Caco-2 (cell line): ENCODE measurements around the gene CEP350. TPM values are rescaled to one million over a fixed set of nuclear protein-coding genes. Genes with fewer than 3 reads are reported as not detected.

Experiments used
- BruUV-seq: library from RNA; stranded (reverse); fragments of 400-500 nt; replicated peaks from 2 replicates; lab custom pipeline; 2021; lab: Mats Ljungman, UMichigan
- CTCF ChIA-PET: fragments of 300-600 bp; sonication (Branson Sonifier 250); formaldehyde crosslinking; loops from one replicate; lab custom pipeline; 2022; ENCODE audit warnings: antibody characterized with exemption; lab: Charles Lee
- POLR2A ChIA-PET: fragments of 300-600 bp; sonication (Branson Sonifier 250); formaldehyde crosslinking; loops from one replicate; lab custom pipeline; 2022; ENCODE audit warnings: antibody characterized with exemption; lab: Charles Lee
- DNase-seq, 2 experiments: peaks; one replicate each; pipeline versions ENCODE4 v3.0.0 to v3.0.0-alpha.2; 2020 to 2022
- H3K27me3 ChIP-seq: replicated peaks from 2 replicates; pipeline ENCODE4 v1.6.0; 2011; ENCODE audit warnings: low read length; ENCODE audit not compliant: control insufficient read depth, insufficient read depth
- H3K36me3 ChIP-seq: 2 replicates; pipeline ENCODE4 v1.5.1; 2011; ENCODE audit warnings: low read length; ENCODE audit not compliant: control insufficient read depth, insufficient read depth
- H3K4me1 ChIP-seq: fragments of 250-450 bp; sonication (Bioruptor Pico); 2 replicates; pipeline ENCODE4 v1.5.1; 2020; ENCODE audit warnings: mild to moderate bottlenecking
- H3K4me3 ChIP-seq: 2 replicates; pipeline ENCODE4 v1.5.1; 2011; ENCODE audit warnings: low read depth, mild to moderate bottlenecking, control low read depth, low read length
- H3K9me3 ChIP-seq: fragments of 250-450 bp; sonication (Bioruptor Pico); 2 replicates; pipeline ENCODE4 v1.5.1; 2020; ENCODE audit warnings: mild to moderate bottlenecking, moderate library complexity
- H3K27ac Mint-ChIP-seq: one replicate; pipeline ENCODE4 v1.8.0; 2022; ENCODE audit warnings: mixed read lengths; ENCODE audit not compliant: unreplicated experiment
- H3K27me3 Mint-ChIP-seq: one replicate; pipeline ENCODE4 v1.8.0; 2022; ENCODE audit warnings: mixed read lengths; ENCODE audit not compliant: insufficient read depth, unreplicated experiment
- H3K36me3 Mint-ChIP-seq: one replicate; pipeline ENCODE4 v1.8.0; 2022; ENCODE audit warnings: mild to moderate bottlenecking, mixed read lengths; ENCODE audit not compliant: insufficient read depth, unreplicated experiment
- H3K4me1 Mint-ChIP-seq: one replicate; pipeline ENCODE4 v1.8.0; 2022; ENCODE audit warnings: low read depth, mixed read lengths; ENCODE audit not compliant: unreplicated experiment
- H3K4me3 Mint-ChIP-seq: one replicate; pipeline ENCODE4 v1.8.0; 2022; ENCODE audit warnings: mild to moderate bottlenecking, moderate library complexity, mixed read lengths; ENCODE audit not compliant: unreplicated experiment
- H3K9me3 Mint-ChIP-seq: one replicate; pipeline ENCODE4 v1.8.0; 2022; ENCODE audit warnings: mixed read lengths; ENCODE audit not compliant: unreplicated experiment
- CTCF ChIP-seq, 2 experiments: fragments of 200-600 bp in 1 of 2; IDR thresholded peaks; 1 replicate in 1 of 2; 2 replicates in 1 of 2; pipeline versions ENCODE4 v1.5.1 to v1.8.0; 2011 to 2022; ENCODE audit warnings: antibody characterized with exemption in 1 of 2, control low read depth in 1 of 2, inconsistent platforms in 1 of 2, low read depth in 1 of 2, low read length in 1 of 2, mild to moderate bottlenecking in 1 of 2, moderate library complexity in 1 of 2; ENCODE audit not compliant: insufficient read depth in 1 of 2, severe bottlenecking in 1 of 2, unreplicated experiment in 1 of 2
- intact Hi-C: fragments of 100-400 bp; cut with micrococcal nuclease; formaldehyde crosslinking; loops from one replicate; pipeline ENCODE4 v1.10.0; 2022; ENCODE audit not compliant: unreplicated experiment
- total RNA-seq: library from RNA; stranded (reverse); gene quantifications from 2 replicates; pipeline ENCODE4 v1.2.3, GENCODE V29; 2022

The CEP350 gene
- total RNA-seq, 1 experiment from 2014 or later, result 43.5 TPM

GRCh38 chr1:180043785-180044184, 89.2 kb downstream of the CEP350 start:
- H3K4me1 Mint-ChIP-seq, result peaks cover 14% of the 10 kb centered on the region
- H3K4me1 ChIP-seq, result no peaks in the 10 kb centered on the region
- intact Hi-C loops, result no loop called here
- H3K36me3 ChIP-seq, result peaks cover 1% of the 10 kb centered on the region; the same call in 1 of the 2 replicates
- no peaks in the 10 kb centered on the region for H3K9me3 ChIP-seq
- no peak overlapping the region for H3K4me3 ChIP-seq
- H3K9me3 Mint-ChIP-seq, result no peaks in the 10 kb centered on the region
- CTCF ChIA-PET, result no interaction called here
- H3K36me3 Mint-ChIP-seq, result peaks cover 53% of the 10 kb centered on the region
- POLR2A ChIA-PET, result no interaction called here
- no peak for TF ChIP-seq CTCF (IDR thresholded peaks at IDR 0.05; ENCODE audit: insufficient read depth in 1 of 2, low read depth in 1 of 2, low read length in 1 of 2, severe bottlenecking in 1 of 2, unreplicated experiment in 1 of 2)
- no peaks in the 10 kb centered on the region for H3K27me3 Mint-ChIP-seq
- DNase-seq, result no peak
- no peak overlapping the region for H3K4me3 Mint-ChIP-seq
- H3K27me3 ChIP-seq, result no peaks in the 10 kb centered on the region
- H3K27ac Mint-ChIP-seq, result no peak overlapping the region
- no TSS peak for BruUV-seq

GRCh38 chr1:180046674-180047073, 92.1 kb downstream of the CEP350 start:
- peaks cover 1% of the 10 kb centered on the region; the same call in 1 of the 2 replicates for H3K36me3 ChIP-seq
- ChIA-PET CTCF (no interaction called here), POLR2A (no interaction called here)
- intact Hi-C loops, result no loop called here
- no peaks in the 10 kb centered on the region for H3K27me3 ChIP-seq
- no peak for DNase-seq
- Mint-ChIP-seq H3K36me3 (peaks cover 71% of the 10 kb centered on the region), H3K9me3 (no peaks in the 10 kb centered on the region), H3K4me3 (no peak overlapping the region), H3K4me1 (peaks cover 14% of the 10 kb centered on the region), H3K27me3 (no peaks in the 10 kb centered on the region), H3K27ac (no peak overlapping the region)
- no peak for TF ChIP-seq CTCF (IDR thresholded peaks at IDR 0.05; ENCODE audit: insufficient read depth in 1 of 2, low read depth in 1 of 2, low read length in 1 of 2, severe bottlenecking in 1 of 2, unreplicated experiment in 1 of 2)
- BruUV-seq, result no TSS peak
- H3K4me1 ChIP-seq, result no peaks in the 10 kb centered on the region
- no peaks in the 10 kb centered on the region for H3K9me3 ChIP-seq
- no peak overlapping the region for H3K4me3 ChIP-seq

DNA sequence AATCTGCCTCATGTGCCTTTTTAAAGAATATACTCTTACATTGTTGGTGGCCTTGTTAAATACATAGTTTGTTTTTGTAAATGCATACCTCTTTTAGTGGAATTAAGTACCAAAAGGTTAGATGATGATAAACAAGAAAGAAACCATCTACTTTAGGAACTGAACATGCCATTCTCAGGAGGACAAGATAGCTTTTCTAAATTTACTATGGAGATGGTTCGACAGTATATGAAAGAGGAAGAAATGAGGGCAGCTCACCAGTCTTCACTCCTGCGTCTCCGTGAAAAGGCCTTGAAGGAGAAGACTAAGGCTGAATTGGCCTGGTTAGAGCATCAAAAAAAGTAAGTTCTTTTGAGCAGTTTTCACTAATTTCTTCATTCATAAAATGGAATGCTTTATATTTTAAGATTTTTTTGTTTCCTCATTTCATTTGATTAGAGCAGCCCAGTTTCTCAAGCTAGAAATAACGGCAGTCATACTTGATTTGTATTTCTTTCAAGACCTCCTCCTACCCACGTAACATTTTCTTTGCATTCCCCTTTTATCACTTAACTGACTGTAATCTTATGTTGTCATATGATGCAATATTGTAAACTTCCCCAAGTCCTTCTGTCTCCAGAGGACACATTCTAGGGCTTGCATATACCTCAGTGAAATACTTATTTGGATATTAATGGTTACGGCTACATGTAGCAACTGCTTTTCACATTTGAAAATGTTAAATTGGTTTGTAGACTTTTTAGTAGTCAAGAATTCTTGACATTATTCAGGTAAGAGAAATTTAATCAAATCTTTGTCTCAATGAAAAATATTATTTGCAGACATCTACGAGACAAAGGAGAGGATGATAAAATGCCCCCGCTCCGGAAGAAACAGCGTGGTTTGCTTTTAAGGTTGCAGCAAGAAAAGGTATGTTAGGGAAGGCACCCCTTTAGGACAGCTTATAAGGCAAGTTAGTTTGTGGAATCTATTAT, 99.3 kb downstream of the CEP350 start:
- intact Hi-C loops, result no loop called here
- peaks cover 10% of the 10 kb centered on the region for H3K4me1 Mint-ChIP-seq
- Histone ChIP-seq H3K27me3 (no peaks in the 10 kb centered on the region), H3K4me1 (no peaks in the 10 kb centered on the region), H3K9me3 (no peaks in the 10 kb centered on the region), H3K4me3 (no peak overlapping the region), H3K36me3 (no peaks in the 10 kb centered on the region; the same call in 1 of the 2 replicates)
- no peaks in the 10 kb centered on the region for H3K9me3 Mint-ChIP-seq
- no peak for DNase-seq
- no peak for TF ChIP-seq CTCF (IDR thresholded peaks at IDR 0.05; ENCODE audit: insufficient read depth in 1 of 2, low read depth in 1 of 2, low read length in 1 of 2, severe bottlenecking in 1 of 2, unreplicated experiment in 1 of 2)
- BruUV-seq, result no TSS peak
- no peak overlapping the region for H3K4me3 Mint-ChIP-seq
- H3K27me3 Mint-ChIP-seq, result no peaks in the 10 kb centered on the region
- H3K36me3 Mint-ChIP-seq, result peaks cover 41% of the 10 kb centered on the region
- ChIA-PET CTCF (no interaction called here), POLR2A (no interaction called here)
- peak overlapping the region; percentile 20 for H3K27ac Mint-ChIP-seq
